GM19035 (cell line): ENCODE data around the gene HGFAC.

Experiments used
- ATAC-seq: cut with Tn5 transposase; IDR thresholded peaks from one replicate; pipeline ENCODE4 v1.9.1; 2021; ENCODE audit not compliant: unreplicated experiment

Gene HGFAC

DNA sequence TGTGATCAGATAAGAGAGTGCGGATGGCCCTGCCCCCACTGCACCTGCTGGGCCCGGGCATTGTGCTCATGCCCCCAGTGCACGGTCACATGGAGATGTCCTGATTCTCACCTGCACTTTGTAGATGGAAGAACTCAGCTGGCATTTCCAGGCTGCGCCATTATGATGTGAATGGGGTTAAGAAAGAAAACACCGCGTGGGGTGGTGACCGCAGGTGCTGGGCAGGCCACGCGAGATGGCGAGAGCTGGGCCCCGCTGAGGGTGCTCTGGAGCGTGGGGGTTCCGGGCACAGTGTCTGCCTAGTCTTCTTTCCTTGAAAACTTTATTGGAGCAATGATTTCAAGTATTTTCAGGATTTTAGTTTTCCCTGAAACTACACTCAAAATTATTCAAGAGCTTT, 17.8 kb upstream of the HGFAC start:
- ATAC-seq = no peak

DNA sequence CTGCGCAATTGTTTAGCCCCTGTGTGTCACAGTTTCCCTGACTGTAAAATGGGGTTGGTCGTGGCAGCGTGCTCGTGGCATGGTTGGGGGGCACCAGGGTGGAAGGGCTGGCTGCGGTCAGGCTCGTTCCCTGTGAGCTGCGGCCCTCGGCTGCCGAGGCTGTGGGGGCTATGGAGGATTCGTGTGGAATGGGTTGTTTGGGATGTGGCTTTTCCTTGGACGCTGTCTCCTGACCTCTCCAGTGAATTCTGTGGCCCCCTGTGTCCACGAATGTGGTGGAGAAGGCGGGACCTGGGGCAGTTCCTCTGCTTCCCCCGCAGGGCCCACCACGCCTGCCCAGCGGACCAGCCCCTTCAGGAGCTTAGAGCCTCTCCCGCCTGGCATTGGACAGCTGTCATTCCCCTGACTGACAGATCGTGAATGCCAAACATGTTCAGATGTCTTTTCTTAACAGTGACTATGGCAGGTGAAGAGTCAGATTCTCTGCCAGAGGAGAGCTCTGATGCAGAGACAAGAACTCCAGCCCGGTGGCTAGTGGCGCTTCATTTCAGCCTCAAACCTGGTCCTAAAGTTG, 17.2 kb upstream of the HGFAC start:
- ATAC-seq = no peak

DNA sequence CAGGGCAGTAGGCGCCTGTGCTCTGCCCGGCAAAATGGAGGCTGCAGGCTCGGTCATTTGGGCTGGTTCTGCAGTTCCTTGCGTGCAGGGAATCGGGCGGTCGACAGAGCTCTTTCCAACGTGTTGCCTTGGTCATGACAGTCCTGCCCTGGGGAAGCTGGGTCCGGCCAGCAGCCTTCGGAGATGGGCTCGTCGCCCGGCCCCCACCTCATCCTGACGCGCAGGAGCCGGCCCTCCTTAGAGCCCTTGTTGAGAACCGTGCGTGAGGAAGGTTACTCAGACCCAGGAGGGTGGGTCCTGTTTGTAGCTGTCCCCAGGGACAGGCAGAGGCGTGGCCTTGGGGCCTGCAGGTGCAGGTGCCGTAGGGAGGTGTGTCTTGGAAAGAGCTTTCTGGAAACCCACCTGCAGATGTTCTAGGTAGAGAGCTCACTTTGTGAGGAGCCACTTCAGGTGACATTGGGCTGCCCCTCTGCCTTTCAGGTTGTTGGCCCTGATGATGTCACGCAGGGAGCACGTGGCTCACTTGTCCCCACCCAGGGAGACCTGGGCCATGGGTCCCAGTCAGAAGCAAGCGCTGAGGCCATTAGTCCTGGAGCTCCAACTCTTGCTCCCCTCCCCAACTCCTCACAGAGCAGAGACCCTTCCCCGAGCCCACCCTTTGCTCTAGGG, 15.2 kb upstream of the HGFAC start:
- no peak for ATAC-seq

DNA sequence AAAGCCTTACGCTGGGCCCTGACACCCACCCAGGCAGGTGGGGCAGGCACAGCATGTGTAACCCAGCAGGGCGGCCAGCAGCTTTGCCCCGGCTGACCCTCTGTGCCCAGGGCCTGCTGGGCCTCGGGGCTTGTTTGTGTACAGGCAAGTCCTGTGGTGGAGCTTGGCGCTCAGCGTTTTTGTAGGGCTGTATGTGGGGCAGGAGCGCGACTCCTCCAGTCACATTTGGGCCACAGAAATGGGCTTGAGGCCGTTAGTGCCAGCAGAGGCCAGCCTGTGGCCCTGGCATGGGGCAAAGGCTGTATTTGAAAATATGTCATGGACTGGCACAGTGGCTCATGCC, 14.7 kb upstream of the HGFAC start:
- ATAC-seq = no peak

DNA sequence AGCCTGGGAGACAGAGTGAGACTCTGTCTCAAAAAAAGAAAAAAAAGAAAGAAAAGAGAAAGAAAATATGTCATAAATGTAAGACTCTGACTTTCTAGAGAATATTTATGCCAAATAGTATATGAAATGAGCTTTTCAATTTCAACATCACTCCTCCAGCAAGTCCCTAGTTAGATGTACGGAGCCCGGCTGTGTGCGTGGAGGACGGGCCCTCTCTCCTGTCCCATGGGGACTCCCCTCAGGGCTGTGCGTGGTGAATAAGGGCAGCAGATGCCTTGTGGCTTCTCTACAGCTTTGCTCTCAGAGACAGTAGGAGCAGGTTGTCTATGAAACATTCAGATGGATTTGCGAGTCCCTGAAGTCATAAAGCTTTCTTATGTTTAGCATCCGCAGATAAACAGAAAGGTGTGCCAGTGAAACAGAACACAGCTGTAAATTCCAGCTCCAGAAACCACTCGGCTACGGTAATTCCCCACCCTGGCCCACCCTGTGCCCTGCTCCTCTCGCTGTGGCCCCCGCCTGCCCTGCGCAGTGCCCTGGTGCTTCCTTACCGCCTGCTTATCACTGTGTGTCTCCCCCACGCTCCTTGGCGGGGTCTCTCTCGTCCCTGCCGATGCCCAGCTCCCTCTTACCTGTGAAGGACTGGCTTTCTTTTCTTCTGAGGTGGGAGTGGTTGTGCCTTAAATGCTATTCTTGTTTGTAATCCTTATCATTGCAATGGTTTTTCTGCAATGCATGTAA, 13.9 kb upstream of the HGFAC start:
- ATAC-seq = no peak

DNA sequence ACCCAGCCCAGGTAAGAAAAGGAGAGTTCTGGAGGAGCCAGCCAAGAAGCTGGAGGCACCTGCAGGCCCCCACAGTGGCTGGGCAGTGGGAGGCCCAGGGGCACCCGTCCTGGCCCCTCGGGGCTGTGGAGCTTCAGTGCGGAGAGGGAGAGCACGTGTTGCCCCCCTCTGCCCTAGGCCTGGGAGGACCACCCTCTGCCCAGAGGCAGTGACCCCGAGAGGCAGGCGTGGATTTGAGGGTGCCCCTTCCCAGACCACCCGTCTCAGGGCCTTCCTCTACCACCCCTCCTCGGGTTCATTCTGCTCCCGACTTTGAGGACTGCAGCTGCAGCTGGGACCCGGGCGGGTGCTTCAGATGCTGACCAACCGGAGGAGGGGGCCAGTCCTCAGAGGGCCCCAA, 12.1 kb upstream of the HGFAC start:
- no peak for ATAC-seq

DNA sequence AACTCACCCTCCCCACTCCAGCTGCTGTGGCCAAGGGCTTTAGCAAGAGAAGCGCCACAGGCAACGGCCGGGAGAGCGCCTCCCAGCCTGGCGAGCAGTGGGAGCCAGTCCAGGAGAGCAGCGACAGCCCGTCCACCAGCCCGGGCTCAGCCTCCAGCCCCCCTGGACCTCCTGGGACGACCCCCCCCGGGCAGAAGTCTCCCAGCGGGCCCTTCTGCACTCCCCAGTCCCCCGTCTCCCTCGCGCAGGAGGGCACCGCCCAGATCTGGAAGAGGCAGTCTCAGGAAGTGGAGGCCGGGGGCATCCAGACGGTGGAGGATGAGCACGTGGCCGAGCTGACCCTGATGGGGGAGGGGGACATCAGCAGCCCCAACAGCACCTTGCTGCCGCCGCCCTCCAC, 11.2 kb upstream of the HGFAC start:
- no peak for ATAC-seq

DNA sequence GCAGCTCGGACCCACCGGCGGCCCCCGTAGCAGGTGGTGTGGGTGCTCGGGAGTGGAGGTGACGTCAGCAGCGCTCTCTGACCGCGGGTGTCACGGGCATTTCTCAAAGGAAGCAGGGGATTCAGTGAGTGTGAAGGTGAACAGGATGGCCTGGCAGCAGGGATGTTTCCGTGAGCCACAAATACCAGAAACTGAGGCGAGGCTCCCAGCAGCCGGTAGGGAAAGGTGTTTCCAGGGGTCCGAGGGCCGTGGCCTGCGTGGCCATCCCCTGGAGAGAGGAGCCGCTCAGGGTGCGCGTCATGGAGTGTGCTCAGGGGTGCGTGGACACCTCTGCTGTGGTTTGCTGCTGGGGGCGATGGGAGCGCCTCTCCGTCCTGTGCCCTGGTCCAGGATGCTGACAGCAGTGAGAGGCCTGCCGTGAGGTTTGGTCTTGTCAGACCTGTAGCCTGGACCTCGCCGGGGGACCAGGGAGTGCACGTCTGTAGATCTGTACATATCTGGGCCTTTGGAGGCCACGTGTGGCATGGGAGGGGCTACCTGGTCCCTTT, 10.2 kb upstream of the HGFAC start:
- ATAC-seq = no peak

DNA sequence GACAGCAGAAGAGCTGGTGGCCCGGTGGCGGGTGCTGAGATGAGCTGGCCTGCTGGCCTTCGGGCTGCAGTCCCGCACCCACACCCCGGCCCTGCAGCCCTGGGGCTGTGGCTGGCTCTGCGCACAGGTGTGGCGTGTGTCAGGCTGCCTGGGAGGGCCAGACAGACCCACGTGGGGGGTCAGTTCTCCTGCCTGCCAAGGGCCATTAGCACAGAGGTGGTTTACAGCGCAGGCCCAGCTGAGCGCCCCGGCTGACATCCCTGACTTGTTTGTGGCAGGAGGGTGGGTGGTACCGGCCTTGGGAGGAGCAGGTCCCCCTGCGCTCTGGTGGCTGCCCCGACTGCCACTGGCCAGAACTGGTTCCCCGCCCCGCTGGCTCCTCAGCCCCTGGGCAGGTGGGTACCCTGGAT, 9.4 kb upstream of the HGFAC start:
- no peak for ATAC-seq

DNA sequence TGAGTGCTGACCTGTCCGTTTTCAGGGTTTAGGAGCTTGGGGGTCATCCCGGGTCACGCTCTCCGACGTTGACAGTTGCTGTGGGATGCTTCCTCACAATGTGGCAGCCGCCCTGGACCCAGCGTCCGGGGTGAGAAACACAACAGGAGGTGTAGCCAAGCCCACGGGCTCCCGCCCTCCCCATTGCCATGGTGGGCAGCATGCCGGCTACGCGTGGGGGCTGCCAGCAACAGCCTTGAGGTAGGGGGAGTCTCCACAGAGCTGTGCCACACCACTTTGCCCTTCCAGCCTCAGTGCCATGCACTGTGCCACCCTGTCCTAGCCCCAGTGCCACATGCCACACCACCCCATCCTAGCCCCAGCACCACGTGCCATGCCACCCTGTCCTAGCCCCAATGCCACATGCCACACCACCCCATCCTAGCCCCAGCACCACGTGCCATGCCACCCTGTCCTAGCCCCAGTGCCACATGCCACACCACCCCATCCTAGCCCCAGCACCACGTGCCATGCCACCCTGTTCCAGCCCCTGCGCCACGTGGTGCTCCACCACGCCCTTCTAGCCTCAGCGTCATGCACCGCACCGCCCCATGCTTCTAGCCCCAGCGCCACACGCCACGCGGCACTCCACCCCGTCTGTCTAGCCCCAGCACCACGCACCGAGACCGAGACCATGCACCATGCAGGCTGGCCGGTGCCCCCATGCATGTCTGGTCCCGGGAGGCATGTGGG, 8.5 kb upstream of the HGFAC start:
- no peak for ATAC-seq

DNA sequence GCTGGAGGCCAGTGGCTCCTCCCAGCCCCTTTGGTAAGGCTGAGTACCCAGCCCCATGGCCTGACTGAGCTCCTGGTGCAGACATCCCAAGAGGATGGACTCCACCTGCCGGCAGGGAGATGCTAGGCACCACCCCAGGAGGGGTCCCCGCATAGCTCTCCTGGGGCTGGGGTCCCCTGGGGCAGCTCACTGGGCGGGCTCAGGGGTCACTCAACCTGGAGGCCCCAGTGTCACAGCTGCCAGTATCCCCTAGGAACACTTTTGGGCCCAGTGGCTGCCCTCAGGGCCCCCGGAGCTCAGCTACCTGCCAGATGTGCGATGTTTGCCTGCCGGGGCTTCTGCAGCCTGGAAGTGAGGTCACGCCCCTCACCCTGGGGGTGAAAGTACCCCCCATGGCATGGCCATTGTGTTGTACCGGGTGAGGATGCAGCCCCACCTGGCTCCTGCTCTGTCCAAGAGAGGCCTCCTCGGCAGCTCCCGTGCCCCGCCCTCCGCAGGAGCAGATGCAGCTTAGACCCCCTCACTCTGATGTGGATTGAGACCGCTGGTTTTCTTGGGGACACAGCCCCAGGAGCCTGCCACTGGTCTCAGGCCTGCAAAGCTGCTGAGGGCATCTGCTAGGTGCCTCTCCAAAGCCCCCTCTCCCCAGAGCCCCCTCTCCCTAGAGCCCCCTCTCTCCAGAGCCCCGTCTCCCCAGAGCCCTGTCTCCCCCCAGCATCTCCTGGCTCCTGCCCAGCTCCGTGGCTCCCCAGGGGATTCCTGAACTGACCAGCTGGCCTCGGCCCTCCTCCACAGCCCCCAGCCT, 6.7 kb upstream of the HGFAC start:
- ATAC-seq = no peak

DNA sequence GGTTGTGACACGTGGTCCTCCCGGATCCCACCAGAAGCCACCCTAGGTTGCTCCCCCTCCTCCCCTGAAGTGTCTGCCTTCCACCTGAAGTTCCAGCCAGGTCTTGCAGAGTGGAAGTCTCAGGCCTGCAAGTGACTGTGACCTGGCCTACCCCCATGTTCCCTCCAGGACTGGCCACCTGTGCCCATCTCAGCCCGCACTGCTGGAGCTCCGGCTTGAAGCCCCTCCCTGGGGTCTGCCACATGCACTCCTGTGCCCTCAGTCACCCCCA, 6.1 kb upstream of the HGFAC start:
- no peak for ATAC-seq

DNA sequence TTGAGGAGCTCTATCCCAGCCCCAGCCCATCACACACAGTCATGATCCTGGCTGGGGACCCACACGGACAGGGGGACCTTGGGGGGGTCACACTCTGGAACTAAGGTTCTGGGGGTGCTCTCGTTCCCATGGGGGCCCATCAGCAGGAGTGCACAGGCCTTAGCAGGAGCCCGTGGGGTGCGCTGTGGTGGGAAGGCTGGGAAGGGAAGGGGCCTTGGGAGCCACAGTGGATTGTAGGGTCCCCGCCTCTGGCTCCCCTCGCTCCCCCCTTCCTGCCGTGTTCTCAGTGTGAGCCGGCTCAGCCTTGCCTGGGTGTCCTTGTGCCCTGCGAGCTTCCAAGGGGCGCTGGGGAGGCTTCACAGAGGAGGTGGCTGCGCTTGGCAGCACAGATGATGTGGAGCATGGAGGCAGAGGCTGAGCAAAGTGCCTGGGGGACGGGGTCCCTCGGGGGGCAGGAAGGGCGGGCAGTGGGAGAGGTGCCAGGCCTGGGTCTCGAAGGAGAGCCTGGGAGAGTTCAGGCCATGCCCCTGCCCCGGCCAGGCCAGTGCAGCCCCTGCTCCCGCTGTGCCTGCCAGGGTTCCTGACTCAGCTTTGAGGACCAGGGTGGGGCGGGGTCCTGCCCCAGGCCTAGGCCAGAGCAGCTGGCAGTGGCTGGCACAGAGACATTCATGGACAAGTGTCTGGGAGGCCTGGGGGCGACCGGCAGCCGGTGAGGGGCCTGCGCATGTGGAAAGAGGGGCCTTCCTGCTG, 5.5 kb upstream of the HGFAC start:
- ATAC-seq = no peak

DNA sequence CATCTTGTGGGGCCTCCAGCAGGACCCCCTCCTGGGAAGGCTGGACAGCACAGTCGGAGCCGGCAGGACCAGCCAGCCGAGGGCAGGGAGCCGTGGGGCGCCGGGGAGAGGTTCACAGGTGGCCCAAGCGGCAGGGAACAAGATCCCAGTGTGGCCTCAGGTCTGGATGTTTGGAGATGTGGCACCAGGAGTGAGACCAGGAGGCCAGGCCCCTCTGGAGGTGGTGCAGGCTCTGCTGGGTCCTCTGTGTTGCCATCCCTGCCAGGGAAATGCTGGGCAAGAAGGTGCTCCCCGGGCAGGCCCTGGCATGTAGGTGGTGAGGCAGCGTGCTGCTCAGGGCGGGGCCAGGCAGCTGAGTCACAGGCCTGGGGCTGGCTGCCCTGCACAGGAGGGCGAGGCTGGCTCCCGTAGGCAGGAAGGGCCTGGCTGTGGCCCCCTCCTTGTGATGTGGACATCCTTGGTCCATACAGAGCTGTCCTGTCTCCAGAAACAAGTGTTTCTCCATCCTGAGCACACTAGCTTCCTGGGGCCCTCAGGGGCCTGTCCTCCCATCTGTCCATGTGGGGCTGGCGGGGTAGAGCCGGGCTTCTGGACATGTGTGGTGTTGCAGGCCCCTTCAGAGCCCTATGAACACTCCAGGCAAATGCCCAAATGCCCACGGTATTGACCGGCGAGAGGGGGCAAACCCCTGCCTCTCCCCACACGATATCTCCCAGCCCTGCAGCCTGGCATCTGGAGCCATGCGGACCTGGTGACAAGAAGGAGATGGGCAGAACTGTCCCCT, 4.8 kb upstream of the HGFAC start:
- no peak for ATAC-seq

DNA sequence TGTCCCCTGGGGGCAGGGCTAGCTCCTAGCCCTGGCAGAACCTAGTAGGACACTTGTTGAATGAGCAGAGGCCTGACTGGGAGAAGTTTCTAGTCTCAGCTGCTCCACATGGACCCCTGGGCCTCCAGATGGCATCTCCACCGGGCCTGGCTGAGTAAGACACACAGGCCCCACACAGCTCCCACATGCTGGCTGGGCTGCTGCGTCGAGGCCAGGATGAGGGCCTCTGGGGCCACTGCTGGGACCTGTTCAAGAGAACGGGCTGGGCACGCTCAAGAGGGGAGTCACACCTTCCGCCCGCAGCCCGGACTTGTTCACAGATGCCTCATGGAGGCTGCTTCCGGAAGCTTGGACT, 4.2 kb upstream of the HGFAC start:
- no peak for ATAC-seq

DNA sequence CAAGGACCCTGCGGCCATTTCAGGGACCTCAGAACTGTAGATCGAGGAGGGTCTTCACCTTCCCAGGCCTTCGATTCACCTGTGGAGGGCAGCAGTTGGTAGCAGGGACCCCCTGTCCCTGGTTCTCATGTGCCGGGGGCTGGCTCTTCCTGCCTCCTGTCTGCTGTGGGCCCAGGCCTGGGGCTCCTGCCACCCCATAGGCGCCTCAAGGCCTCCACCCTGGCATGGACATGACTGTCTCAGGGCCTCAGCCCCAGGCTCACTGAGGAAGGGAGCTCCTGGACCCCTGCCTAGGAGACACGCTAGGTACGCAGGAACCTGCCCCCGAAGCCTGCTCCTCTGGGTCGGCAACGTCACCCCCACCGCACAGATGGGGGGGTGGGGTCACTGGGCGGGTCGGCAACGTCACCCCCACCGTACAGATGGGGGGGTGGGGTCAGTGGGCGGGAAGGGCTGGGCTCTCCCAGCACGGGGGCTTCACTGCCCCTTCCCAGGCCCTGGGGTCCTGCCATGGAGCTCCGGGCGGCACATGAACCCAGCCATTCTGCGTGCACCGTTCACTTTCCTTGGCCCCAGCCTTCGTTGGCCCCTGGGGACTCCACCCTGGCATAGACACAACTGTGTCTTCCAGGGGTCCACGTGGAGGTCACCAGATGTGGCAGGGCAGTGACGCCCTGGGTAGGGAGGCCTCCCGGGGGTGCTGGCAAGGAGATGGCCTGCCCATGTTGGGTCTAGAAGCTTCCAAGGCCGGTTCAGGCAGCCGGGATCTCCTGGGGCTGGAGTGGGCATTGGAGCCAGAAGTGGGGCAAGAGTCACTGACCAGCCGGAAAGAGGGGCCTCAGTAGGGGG, 3.5 kb upstream of the HGFAC start:
- ATAC-seq = no peak

DNA sequence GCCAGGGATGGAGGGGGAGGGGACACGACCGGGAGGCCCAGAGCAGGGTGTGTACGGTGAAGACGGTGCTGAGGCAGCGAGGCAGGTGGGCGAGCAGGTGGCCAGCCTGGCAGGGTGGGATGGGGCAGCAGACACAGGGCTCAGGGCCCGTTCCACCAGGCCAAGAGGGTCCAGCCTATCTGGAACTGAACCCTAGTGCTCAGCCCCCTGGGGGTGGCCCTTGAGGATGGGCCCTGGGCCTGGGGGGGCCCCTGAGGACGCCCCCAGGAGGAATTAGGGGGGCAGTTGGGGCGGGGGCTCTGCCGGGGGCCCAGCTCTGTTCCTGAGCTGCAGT, 3.0 kb upstream of the HGFAC start:
- ATAC-seq = no peak

DNA sequence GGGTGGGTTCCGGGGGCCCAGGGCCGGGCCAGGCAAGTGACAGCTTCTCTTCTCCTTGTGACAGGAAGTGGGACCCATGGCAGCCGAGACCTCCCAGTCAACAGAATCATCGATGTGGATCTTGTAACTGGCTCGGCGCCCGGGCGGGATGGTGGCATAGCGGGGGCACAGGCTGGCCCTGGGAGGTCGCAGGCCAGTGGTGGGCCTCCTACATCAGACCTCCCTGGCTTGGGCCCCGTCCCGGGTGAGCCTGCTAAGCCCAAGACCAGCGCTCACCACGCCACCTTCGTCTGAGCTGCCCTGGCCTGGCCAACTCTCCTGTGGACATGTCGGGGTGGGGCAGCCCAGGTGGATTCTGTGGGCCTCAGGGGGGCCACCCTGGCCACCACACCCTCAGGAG, 2.4 kb upstream of the HGFAC start:
- no peak for ATAC-seq

DNA sequence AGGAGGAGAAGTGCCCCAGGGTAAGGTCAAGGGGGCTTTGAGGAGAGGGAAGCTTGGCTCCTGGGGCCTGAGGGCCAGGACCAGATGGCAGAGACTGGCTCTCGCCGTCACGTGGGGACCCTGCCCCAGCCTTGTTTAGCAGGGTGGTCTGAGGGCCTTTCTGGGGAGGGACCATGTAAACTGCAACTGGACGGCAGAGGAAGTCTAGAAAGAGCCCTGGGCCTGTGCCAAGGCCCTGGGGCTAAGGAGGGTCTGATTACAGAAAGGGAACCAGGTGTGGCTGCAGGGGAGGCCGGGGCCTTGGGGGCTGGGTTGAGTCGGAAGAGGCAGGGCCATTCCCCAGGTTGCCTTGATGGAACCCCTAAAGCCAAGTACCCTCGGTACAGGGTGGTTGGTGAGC, 1.8 kb upstream of the HGFAC start:
- no peak for ATAC-seq
